Activated T-helper 1 cell treated with Interleukin-2 at 50 U/mL for 16 hours (primary cell): ENCODE measurements around the gene TUBGCP3.
"Not testable (repeated sequence)": the region's sequence is repeated elsewhere in the genome, so short reads cannot be mapped to it uniquely, and the experiment has no call there.

ENCODE experiments used
- DNase-seq: peaks from one replicate; pipeline ENCODE4 v3.0.0-alpha.2; 2020; ENCODE audit warnings: low read depth

Gene TUBGCP3

DNA sequence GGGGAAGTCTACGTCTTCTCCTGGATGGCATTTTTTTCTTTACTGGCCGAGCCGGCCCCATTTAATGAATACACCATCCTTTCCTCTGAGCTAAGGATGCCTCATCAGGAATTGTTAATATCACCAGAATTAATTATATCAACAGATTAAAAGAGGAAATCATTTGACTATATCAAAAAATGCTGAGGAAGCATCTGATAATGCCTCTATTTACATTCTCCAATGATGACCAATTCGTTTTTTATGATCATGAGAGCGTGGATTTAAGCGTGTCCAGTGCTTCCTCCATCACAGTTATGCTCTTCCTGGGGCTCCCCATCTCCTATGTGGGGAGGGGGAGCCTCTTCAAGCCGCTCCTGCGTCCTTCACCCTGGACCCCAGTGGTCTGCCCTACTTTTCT is 58.7 kb downstream of the TUBGCP3 start:
- no peak for DNase-seq

- no peak for DNase-seq
Observed at GRCh38 chr13:112526146-112526853, 61.7 kb downstream of the TUBGCP3 start.

- no peak for DNase-seq
Observed at GRCh38 chr13:112525356-112525945, 62.5 kb downstream of the TUBGCP3 start.

DNA sequence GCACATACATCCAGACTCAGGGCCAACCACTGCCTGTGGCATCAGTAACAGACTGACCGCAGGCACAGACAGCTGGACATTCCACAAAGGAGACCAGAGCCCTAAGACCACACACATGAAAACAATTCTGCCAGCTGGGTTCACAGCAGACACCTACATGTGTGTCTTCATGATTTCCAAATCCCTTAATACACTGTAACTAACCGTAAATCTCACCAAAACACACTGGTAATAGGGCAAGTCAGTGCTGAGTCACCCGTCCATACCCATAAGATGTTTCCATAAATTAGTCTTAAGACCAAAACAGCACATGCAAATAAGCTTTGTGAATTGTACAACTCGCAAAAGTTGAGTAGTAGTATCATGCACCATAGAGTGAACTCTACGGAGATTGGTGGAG is 65.4 kb downstream of the TUBGCP3 start:
- DNase-seq: no peak

DNA sequence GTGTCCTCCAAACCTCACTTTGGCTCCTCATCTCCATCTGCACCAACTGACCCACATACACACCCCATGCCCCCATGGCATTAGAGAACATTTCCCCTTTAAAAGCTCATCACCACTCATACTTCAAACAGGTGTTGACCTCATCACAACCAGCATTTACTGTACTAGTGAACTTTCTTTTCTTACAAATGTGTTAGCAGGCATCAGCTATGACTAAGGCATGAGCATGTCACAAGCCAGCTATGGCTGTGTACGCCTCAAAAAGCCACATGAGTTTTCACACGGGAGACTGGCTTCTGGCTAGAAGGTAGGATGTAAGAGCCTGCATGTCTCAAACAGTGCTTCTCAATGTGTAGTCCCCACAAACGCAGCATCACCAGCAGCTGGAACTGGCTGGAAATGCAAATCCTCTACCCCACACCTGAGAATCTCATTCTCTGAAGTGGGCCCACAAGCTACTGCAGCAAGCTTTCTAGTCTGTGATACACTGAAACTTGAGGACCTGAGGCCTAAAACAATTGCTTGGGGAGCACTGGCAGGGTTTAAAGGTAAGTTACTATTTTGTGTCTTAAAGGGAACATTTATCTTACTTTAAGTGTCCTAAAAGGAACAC is 66.8 kb downstream of the TUBGCP3 start:
- DNase-seq: no peak

- DNase-seq: no peak
Observed at GRCh38 chr13:112519517-112520060, 68.4 kb downstream of the TUBGCP3 start.

DNA sequence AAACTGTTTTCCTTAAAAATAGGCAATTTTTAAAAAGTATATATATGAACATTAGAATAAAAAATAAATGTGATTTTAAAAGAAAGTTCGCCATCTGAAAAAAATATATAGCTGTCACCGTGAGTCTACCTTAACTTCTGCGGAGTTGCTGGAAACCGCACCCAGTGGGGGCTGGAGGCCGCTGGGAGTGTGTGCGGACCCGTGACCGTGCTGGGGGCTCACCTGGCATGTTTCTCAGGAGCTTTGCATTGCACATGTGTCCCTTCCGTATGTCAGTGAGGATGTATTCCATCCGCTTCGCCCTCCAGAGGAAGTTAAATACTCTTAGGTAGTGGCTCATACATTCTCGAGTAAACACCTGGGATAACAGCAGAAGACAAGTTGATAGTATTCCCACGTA is 71.7 kb downstream of the TUBGCP3 start:
- no peak for DNase-seq

GRCh38 chr13:112513761-112514160 is 74.2 kb downstream of the TUBGCP3 start:
- DNase-seq: no peak

GRCh38 chr13:112510987-112511685 is 76.8 kb downstream of the TUBGCP3 start:
- no peak for DNase-seq

GRCh38 chr13:112510002-112510780 is 77.8 kb downstream of the TUBGCP3 start:
- DNase-seq: no peak

DNA sequence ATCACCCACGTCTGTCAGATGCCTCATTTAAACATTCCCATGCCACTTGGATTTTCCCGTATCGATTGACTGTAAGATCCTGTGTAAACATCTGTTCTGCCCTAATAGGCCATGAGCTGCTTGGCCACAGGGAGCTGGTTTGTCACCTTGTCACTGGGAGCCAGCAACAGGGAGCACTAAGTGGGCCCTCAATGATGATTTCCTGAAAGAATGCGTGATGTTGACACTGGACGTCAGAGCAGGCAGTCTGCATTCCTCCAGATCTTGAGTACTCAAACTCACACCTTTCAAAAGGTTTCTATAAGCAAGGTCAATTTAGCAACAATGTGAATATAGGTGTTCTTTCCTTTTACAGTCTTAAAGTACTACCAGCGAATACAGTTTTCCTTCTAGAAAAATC is 78.8 kb downstream of the TUBGCP3 start:
- no peak for DNase-seq

- no peak for DNase-seq
Observed at GRCh38 chr13:112506046-112506445, 81.9 kb downstream of the TUBGCP3 start.

GRCh38 chr13:112496166-112496565 is 91.8 kb downstream of the TUBGCP3 start:
- no peak for DNase-seq

DNA sequence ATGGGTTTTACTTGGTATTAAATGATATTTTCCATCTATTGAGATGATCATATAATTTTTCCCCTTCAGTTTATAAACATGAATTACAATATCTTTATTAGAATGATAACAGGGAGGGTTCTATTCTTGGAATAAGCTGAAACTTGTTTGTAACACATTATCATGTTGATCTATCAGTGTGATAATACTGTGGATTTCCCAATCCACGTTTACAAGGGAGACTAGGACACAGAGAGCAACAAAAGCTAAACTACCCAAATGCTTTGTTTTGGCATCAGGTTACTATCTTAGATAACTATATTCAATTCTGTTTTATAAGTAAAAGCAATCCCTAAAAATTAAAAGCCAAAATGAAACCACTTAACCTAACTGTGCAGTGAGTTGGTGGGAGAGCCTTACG is 92.5 kb downstream of the TUBGCP3 start:
- DNase-seq: no peak

DNA sequence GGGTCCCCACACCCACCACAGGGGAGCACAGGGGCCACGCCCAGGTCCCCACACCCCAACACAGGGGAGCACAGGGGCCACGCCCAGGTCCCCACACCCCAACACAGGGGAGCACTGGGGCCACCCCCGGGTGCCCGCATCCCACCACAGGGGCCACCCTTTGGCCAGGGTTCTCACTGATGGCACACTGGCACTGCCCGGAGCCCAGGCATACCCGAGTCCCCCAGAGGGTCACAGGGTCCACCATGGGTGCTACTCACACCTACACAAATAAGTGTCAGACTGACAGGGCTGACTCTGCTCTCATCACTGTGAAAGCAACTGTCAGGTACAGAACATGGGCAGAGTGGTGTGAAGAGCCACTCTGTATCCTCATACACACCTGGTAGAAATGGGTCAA is 98.8 kb downstream of the TUBGCP3 start:
- no peak for DNase-seq

DNA sequence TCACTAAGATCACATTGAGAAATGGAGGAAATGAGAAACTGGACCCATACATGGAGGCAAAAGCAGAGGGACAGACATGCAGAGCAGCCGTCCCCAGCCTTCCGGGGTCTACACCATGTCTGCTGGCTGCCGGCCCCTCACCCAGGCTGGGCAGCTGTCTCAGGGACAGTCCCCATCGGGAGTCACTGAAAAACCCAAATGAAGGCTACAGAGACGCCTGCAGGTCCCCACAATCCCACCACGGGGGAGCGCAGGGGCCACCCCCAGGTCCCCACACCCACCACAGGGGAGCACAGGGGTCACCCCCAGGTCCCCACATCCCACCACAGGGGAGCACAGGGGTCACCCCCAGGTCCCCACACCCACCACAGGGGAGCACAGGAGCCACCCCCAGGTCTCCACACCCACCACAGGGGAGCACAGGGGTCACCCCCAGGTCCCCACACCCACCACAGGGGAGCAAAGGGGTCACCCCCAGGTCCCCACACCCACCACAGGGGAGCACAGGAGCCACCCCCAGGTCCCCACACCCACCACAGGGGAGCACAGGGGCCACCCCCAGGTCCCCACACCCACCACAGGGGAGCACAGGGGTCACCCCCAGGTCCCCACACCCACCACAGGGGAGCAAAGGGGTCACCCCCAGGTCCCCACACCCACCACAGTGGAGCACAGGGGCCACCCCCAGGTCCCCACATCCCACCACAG is 99.5 kb downstream of the TUBGCP3 start:
- not testable (repeated sequence) for DNase-seq

GRCh38 chr13:112487127-112487517 is 100.8 kb downstream of the TUBGCP3 start:
- DNase-seq: no peak

DNA sequence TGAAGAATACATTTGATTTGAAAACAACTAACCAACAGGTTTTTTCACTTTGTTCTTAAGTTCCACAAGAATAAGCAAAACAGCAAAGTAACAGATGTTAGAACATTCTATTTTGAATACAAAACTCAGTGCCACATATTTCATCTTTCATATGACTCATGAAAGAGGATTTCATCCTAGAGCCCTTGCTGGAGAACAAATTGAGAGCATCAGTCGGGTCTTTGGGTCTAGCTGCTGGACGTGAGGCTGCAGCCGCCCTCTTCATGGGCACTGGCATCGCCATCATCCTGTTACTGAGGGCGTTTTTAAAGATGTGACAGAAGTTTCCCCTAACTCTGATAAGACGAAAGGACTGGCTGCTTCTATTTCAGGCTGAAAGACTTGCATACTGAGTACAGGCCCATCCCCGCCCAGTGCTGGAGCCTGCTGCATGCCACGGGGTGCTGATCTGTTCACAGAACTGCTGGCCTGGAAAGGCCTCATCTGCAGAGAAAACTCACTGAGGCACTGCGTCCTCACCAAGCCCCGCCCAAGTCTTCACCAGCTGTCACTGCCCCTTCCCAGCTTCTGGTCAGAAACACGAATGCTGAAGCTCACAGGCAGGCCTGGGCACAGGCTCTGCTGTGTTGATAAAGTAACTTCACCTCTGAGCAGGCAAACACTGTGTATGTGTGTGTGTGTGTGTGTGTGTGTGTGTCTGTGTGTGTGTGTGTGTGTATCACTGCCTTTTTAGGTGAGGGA is 101.4 kb downstream of the TUBGCP3 start:
- DNase-seq: no peak

DNA sequence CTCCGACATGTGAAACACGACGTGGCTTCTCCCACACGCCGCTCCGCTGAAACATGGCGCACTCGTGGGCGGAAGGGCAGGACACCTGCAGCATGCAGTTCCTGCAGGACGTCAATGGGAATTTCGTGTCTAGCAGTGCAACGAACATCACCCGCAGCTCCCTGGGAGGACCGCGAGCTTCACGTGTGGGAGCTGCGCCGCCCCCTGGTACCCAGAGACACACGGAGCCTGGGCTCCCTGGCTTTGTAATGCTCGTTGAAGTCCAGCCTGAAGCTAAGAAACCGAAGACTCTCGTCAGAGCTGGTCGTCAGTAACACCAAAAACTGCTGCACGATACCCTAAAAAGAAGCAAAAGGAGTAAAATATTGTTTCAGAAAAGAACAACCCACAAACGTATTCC is 102.1 kb downstream of the TUBGCP3 start:
- DNase-seq: not testable (repeated sequence)

DNA sequence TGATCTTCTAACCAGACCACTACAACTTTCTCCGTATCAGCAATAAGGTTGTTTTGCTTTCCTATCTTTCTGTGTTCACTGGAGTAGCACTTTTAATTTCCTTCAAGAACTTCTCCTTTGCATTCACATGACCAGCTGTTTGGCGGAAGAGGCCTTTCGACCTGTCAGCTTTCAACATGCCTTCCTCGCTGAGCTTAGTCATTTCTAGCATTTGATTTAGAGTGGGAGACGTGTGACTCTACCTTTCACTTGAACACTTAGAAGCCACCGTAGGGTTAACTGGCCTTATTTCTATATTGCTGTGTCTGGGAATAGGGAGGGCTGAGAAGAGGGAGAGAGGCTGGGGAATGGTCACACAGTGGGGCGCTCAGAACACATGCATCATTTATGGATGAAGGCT is 104.7 kb downstream of the TUBGCP3 start:
- DNase-seq: no peak

- DNase-seq: no peak
Observed at GRCh38 chr13:112481458-112481857, 106.5 kb downstream of the TUBGCP3 start.
